Hepatocyte (in vitro differentiated cells): Measurements from ENCODE around the gene MARCHF3.

Source experiments
- CTCF ChIP-seq: fragments of 200-600 bp; sonication (generic); IDR thresholded peaks from 2 replicates; pipeline ENCODE4 v1.5.1; 2016; ENCODE audit warnings: antibody characterized with exemption, mild to moderate bottlenecking; ENCODE audit not compliant: poor library complexity
- EZH2phosphoT487 ChIP-seq: fragments of 200-600 bp; sonication (generic); IDR thresholded peaks from one replicate; pipeline ENCODE4 v1.6.1; 2018; ENCODE audit warnings: antibody characterized with exemption, mild to moderate bottlenecking, low read depth, moderate library complexity; ENCODE audit not compliant: unreplicated experiment, severe bottlenecking

DNA sequence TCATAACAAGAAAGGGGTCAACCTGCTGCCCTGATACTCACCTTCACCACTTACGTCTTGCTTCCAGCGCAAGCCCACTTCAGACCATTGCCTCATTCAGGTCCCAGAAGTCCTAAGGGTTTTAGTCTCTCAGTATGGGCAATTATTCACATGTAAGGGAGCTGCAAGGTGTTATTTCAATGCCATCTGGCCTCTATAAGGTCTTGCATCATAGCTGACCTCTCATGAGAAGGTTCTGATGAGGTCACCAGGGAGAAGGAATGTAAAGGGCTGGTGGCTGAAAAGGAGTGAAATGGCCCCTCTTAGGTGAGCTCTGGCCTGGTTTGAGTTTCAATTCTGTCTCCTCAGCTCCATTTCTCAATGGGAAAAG is 1.5 kb upstream of the MARCHF3 start:
- TF ChIP-seq CTCF = no peak
- no peak for TF ChIP-seq EZH2phosphoT487
